GM21367 (cell line): ENCODE data around the gene SLC36A3.
"Not testable (repeated sequence)": the region's sequence is repeated elsewhere in the genome, so short reads cannot be mapped to it uniquely, and the experiment has no call there.

ENCODE experiments used
- ATAC-seq: cut with Tn5 transposase; IDR thresholded peaks from one replicate; pipeline ENCODE4 v1.9.1; 2021; ENCODE audit not compliant: unreplicated experiment

SLC36A3 gene

GRCh38 chr5:151264113-151264512 is 39.5 kb downstream of the SLC36A3 start:
- ATAC-seq, result peak; percentile 39

DNA sequence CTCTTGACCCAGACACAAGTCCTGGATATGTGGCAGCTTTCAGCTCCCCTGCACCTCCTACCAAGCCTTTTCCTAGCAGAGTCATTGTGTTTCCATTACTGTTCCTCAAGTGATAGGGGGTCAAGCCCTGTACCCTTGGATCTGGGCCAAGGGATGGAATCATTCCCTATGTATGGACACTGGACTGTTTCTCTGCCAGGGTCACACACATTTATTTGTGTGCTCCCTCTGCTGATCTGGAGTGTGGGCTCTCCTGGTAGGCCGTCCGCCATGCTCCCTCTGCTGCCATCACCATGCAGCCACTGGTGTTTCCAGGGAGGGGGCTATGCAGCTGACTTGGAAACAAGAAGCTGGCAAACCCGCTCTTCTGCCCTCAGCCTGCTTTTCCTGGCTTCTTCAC is 41.0 kb downstream of the SLC36A3 start:
- no peak for ATAC-seq

- no peak for ATAC-seq
These were observed 43.6 kb downstream of the SLC36A3 start for GRCh38 chr5:151259931-151260330.

- no peak for ATAC-seq
These were observed 44.8 kb downstream of the SLC36A3 start for GRCh38 chr5:151258816-151259215.

- no peak for ATAC-seq
These were observed 45.4 kb downstream of the SLC36A3 start for GRCh38 chr5:151258201-151258611.

DNA sequence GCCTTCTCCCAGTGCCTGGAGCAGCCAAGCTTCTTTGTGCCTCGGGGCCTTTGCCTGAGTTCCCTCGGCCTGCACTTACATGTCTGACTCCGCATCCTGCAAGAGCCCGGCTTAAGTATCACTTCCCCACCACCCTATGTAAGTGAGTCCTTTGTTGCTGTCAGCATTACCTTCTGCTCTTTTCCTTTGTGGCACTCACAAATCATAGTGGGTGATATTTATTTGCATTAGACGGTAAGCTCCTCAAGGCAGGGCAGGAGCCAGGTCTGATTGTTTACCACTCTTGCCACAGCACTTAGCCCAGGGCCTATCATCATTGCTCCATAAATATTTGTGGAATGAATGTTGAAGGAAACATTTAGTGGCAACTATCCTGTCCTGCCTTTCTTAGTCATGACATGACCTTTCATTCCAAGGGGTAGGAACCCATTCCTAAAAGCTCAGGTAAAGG is 45.8 kb downstream of the SLC36A3 start:
- no peak for ATAC-seq

DNA sequence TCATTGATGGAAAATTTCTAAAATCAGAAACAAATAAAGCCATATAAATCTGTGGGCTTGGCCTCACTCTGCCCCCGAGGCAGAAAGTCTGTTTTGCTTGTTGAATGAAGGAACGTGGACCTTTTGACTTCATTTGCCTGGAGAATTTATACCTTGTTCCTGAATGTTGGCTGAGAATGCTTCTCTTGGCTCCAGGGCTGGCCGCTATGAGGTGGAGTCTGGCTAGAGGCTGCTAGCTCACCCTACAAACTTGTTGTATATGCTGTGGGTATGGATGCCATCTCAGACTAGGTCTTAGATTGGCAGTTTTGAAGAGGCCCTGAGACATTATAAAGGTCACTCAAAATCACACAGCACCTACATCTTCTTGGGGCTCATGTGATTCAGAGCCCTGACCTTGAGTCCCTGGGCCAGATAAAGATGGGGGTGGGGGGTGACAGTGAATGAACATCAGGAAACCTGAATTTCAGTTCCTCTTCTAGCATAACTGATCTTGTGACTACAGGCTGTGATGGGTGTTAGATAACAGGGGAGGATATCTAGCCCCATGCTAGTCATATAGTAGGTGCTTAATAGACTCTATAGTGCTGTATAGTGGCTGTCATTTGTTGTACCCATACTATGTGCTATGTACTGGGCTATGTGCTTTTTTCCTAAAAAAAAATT is 47.8 kb downstream of the SLC36A3 start:
- ATAC-seq, result peak; percentile 42

GRCh38 chr5:151254990-151255389 is 48.6 kb downstream of the SLC36A3 start:
- not testable (repeated sequence) for ATAC-seq

GRCh38 chr5:151254556-151254955 is 49.0 kb downstream of the SLC36A3 start:
- no peak for ATAC-seq

DNA sequence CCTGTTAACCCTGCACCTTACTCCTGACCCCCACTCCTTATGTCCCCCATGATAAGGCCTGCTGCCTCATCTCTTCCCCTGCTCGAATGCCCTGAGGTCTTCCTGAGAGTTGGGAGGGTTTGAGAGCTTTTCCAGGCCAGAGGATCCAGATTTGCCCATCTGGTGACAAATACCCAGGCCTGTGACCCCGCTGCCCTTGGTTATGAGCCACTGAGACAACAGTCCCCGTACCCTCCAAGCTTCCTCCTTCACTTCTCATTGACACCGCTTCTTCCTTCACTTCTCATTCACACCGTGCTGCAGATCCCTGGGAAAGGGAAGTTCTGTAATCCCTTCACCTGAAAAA is 50.0 kb downstream of the SLC36A3 start:
- no peak for ATAC-seq

DNA sequence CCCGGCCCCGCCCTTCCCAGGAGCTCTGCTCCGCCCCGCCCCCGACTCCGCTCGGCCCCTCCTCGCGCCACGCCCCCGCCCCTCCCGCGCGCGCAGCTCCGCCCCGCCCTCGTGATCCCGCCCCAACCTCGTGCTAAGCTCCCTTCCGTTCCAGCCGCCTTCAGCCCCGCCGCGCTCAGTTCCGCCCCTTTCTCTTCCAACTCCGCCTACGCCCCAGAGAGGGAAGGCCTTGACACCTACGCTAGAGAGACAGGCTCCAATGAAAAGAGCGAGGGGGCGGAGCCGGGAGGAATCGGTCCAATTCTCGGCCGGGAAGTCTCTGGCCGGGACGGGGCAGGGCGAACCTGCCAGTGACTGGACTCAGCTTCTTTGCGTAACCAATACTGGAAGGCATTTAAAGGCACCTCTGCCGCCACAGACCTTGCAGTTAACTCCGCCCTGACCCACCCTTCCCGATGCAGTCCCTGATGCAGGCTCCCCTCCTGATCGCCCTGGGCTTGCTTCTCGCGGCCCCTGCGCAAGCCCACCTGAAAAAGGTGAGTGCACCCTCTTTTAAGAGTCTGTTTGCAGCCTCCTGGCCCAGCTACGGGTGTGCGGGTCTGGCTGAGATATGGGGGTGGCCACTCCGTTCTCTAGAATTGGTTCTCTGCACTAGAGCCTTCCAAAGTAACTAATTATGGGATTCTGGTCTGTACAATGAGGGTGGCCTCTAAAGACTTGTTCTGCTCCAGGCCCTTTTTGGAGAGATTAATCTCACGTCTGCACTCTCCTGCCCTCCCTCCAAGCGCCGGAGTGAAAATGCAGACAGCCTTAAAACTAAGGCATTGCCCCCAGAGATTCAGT is 50.6 kb downstream of the SLC36A3 start, which contains the start of gene GM2A:
Gene GM2A (plus strand): TSS at position 424 of the 843 bp plus-strand sequence. CDS start 32 bp downstream, at position 456.
- ATAC-seq, result peak; percentile 79

- no peak for ATAC-seq
These were observed 51.9 kb downstream of the SLC36A3 start for GRCh38 chr5:151251621-151252020.

DNA sequence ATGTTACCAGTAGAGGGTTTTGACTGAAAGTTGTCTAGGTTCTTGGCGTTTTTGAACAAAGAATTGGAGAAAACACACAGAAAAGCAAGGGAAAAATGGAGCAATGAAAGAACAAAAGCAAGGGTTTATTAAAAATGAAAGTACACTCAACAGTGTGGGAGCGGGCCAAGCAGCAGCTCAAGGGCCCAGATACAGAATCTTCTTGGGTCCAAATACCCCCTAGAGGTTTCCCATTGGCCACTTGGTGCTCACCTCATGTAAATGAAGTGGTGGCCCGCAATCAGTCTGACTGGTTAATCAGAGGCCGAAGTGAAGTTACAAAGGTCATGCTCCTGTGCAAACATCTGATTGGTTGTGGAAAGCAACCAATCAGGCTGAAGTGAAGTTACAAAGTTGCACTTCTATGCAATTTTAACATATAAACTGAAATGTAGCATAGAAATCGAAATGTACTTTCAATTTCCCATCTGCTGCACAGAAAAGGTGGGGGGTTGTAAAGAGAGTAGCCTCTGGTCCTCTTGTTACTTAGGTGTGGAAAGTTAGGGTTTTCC is 52.5 kb downstream of the SLC36A3 start:
- no peak for ATAC-seq

GRCh38 chr5:151250346-151251000 is 53.1 kb downstream of the SLC36A3 start:
- no peak for ATAC-seq

- ATAC-seq, result no peak
These were observed 54.3 kb downstream of the SLC36A3 start for GRCh38 chr5:151249281-151249680.

DNA sequence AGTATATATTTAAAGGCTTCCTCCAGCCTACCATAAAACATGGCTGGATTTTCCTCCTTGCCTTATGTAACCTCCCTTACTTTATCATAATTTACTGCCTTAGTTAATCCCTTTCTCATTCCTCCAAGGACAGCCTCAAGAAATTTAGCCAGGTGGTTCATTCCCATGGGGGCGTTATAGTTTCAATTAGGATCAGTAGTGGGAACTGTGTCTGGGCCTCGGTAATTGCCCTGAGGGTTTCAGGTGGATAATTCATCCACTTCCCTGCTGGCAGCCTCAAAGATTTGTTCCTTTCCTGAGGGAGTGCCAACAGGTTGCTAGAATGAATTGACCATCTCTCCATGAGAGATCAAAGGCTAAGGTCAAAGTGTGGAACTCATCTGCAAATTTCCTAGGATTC is 54.9 kb downstream of the SLC36A3 start:
- ATAC-seq, result no peak

DNA sequence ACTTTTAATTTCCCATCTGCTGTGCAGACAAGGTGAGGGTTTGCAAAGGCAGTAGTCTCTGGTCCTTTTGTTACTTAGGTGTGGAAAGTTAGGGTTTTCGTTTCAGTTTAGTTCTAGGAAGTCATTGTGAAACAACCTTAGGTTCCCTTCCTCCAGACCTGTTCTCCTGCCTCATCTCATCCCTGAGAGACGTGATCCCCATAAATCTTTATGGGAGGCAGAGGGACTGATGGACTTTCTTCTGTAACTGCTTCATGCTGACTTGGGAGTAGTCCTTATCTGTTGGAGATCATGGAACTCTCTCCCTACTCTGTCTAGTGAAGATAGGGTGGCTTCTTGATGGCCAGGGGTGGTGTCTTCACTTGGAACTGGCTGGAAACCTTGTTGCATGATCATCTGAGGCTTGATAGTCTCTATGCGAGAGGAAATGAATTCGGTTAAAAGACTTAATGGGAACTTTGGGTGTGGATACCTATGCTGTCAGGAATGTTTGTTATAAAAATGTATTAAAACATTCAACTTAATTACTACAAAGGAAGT is 57.8 kb downstream of the SLC36A3 start:
- ATAC-seq, result no peak

GRCh38 chr5:151244206-151244605 is 59.4 kb downstream of the SLC36A3 start:
- no peak for ATAC-seq

DNA sequence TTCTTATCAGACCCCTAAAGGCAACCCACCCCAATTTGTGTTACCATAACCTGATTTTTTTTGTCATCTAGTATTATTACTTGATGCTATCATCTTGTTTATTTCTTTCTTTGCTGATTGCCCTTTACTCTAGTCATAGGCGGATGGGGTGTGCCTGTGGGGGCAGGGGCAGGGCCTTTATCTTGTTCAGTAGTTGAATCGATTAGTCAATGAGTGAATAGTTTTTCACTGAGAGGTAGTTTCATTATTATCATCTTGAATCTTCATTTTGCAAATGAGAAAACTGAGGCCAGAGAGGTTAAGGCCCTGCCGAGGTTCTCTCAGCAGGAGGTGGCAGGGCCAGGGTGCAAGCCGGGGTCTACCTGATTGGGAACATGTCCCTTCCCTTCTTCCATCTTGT is 60.0 kb downstream of the SLC36A3 start:
- ATAC-seq, result no peak

GRCh38 chr5:151243127-151243526 is 60.4 kb downstream of the SLC36A3 start:
- no peak for ATAC-seq
